ENCODE measurements around the gene PCGF5. TPM values are rescaled to one million over a fixed set of nuclear protein-coding genes. Genes with fewer than 3 reads are reported as not detected.

PCGF5 gene
- total and polyA plus RNA-seq, 9 of the 15 experiments (the other 6 are each of a cell fraction or from before 2014, with no cell fraction given), result 10.9 to 40.0 (median 20.3) TPM

- FAIRE-seq (no peak), DNase-seq (ENCODE audit: extremely low read depth in 1 of 4, low spot score in 3 of 4) (peak in 3 of 4 experiments; percentile 8 to 47 (median 33)), ATAC-seq (peak; percentile 82)
- no peaks in the 10 kb centered on the region for H4K20me1 ChIP-seq (replicated peaks; ENCODE audit: control insufficient read depth, insufficient read depth, low read length)
- no peaks in the 10 kb centered on the region for H3K27me3 ChIP-seq (ENCODE audit: control insufficient read depth in 2 of 2, insufficient read depth in 2 of 2, low read length in 2 of 2)
- H3K79me2 ChIP-seq (ENCODE audit: control insufficient read depth, insufficient read depth, low read length), result no peaks in the 10 kb centered on the region
- no peaks in the 10 kb centered on the region for H3K9me3 ChIP-seq (replicated peaks; ENCODE audit: control insufficient read depth, insufficient read depth, low read depth, low read length)
- peaks cover 6% of the 10 kb centered on the region; the same call in 2 of the 3 replicates for H3K36me3 ChIP-seq (ENCODE audit: control insufficient read depth, insufficient read depth, low read length)
- no peak overlapping the region for H2AFZ ChIP-seq (ENCODE audit: low read depth, low read length)
- CTCF ChIA-PET (ENCODE audit: low intra/inter-chr PET ratio), result no interaction called here
- POLR2A ChIA-PET, result interaction anchor here (0.8 to 1.1 kb wide), 2 partner anchors 9 to 181 kb away, joined by 3 read pairs; no protein-coding TSS in a partner anchor
- H3K4me3 ChIP-seq, result no peak overlapping the region
- WGBS (ENCODE audit: insufficient coverage, low coverage, missing lambda C conversion rate), result 13% methylated on average over 1 of the region's 1 CpG
- no peak overlapping the region for H3K4me2 ChIP-seq (ENCODE audit: insufficient read depth, low read length)
- intact Hi-C loops (cut with micrococcal nuclease), result loop anchor here (5.0 kb wide), 2 partner anchors 35 to 85 kb away; no protein-coding TSS in a partner anchor
- no TSS peak for BruUV-seq (replicated peaks)
- no peak overlapping the region; a peak in 1 of 4 replicates for H3K9ac ChIP-seq (ENCODE audit: insufficient read depth in 1 of 2, low read depth in 2 of 2, low read length in 2 of 2)
- no peak overlapping the region for H3K27ac ChIP-seq (ENCODE audit: extremely low read depth, low read depth, low read length)
- in situ Hi-C loops (cut with MboI), result loop anchor here (10.0 kb wide), 1 partner anchor 243 kb away; no protein-coding TSS in a partner anchor
- H3K4me1 ChIP-seq (replicated peaks in 1 of 2; ENCODE audit: control insufficient read depth in 2 of 2, insufficient read depth in 2 of 2, low read length in 2 of 2), result peaks cover 0 to 6% of the 10 kb centered on the region in 2 experiments; a peak in 2 of 5 replicates
- H3K9me1 ChIP-seq (ENCODE audit: control insufficient read depth, insufficient read depth, low read length), result no peaks in the 10 kb centered on the region
- peak in 1 of 2 experiments; percentile 5; a peak in 1 of 4 replicates for TF ChIP-seq RAD21 (CRISPR knock-in tag; conservative IDR thresholded peaks at IDR 0.05 in 1 of 2, IDR thresholded peaks at IDR 0.05 in 1 of 2)
- TF ChIP-seq CTBP1 (IDR thresholded peaks at IDR 0.05; ENCODE audit: borderline replicate concordance), result peak; percentile 28; the same call in 1 of the 2 replicates
- TF ChIP-seq REST (IDR thresholded peaks at IDR 0.05; ENCODE audit: borderline replicate concordance), result 0 out of 2 replicates have a peak, but pooled peaks have one; percentile 16
- no peak for TF ChIP-seq REST (CRISPR knock-in tag; IDR thresholded peaks at IDR 0.05; ENCODE audit: low read depth)
- no peak for TF ChIP-seq SLC30A9 (CRISPR knock-in tag; IDR thresholded peaks at IDR 0.05)
- TF ChIP-seq HMG20B (CRISPR knock-in tag; IDR thresholded peaks at IDR 0.05), result no peak
- peak; percentile 42 for TF ChIP-seq PRDM10 (IDR thresholded peaks at IDR 0.05; ENCODE audit: partially characterized antibody)
- no peak for TF ChIP-seq SP2 (IDR thresholded peaks at IDR 0.05; ENCODE audit: extremely low read depth, low read depth, low read length, poor library complexity, severe bottlenecking)
Observed at GRCh38 chr10:91247360-91248111, 27.1 kb downstream of the PCGF5 start.
